ENCODE data around the gene RPS13. TPM values are rescaled to one million over a fixed set of nuclear protein-coding genes. Genes with fewer than 3 reads are reported as not detected.

Gene RPS13
- total RNA-seq, 1 experiment from 2014 or later = 1,349 TPM

DNA sequence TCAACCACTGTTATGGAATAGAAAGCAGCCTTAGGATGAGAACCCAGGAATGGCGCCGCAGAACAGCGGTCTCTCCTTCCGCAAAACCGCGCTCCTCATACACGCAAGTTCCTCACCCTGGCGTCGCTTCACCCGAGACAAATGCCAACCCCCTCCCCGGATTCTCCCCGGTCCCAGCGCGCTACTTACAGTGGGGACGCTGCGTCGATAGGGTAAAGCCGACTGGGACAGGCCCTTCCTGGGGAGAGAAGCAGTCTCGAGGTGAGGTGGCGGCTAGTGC lies 287 bp downstream of the RPS13 start:
- Histone ChIP-seq H3K4me3 (ENCODE audit: low read depth, low read length) (peak overlapping the region; percentile 84), H3K9me3 (no peaks in the 10 kb centered on the region), H3K27me3 (replicated peaks; ENCODE audit: control insufficient read depth, insufficient read depth, low read length) (no peaks in the 10 kb centered on the region), H3K36me3 (ENCODE audit: control insufficient read depth, insufficient read depth, low read length) (peaks cover 1% of the 10 kb centered on the region; the same call in 1 of the 2 replicates), H3K4me1 (peaks cover 24% of the 10 kb centered on the region)
- no peak for DNase-seq
- peak overlapping the region; percentile 96 for H3K4me3 Mint-ChIP-seq (ENCODE audit: unreplicated experiment)
- peaks cover 7% of the 10 kb centered on the region for H3K4me1 Mint-ChIP-seq (ENCODE audit: low read depth, unreplicated experiment)
- POLR2A ChIA-PET = interaction anchor here (0.6 to 1.7 kb wide), 13 partner anchors 14 to 465 kb away, joined by 3 to 13 read pairs (median 4); partner anchors contain the start of genes PIK3C2A and PLEKHA7
- CTCF ChIA-PET = interaction anchor here (0.7 to 2.0 kb wide), 3 partner anchors 14 to 131 kb away, joined by 4 to 6 read pairs (median 6); no protein-coding TSS in a partner anchor
- H3K27ac Mint-ChIP-seq (ENCODE audit: unreplicated experiment) = peak overlapping the region; percentile 99
- H3K36me3 Mint-ChIP-seq (ENCODE audit: insufficient read depth, unreplicated experiment) = peaks cover 79% of the 10 kb centered on the region
- TF ChIP-seq, protein P1, sequence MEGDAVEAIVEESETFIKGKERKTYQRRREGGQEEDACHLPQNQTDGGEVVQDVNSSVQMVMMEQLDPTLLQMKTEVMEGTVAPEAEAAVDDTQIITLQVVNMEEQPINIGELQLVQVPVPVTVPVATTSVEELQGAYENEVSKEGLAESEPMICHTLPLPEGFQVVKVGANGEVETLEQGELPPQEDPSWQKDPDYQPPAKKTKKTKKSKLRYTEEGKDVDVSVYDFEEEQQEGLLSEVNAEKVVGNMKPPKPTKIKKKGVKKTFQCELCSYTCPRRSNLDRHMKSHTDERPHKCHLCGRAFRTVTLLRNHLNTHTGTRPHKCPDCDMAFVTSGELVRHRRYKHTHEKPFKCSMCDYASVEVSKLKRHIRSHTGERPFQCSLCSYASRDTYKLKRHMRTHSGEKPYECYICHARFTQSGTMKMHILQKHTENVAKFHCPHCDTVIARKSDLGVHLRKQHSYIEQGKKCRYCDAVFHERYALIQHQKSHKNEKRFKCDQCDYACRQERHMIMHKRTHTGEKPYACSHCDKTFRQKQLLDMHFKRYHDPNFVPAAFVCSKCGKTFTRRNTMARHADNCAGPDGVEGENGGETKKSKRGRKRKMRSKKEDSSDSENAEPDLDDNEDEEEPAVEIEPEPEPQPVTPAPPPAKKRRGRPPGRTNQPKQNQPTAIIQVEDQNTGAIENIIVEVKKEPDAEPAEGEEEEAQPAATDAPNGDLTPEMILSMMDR (IDR thresholded peaks at IDR 0.05; ENCODE audit: insufficient read depth in 1 of 2, low read depth in 1 of 2, low read length in 1 of 2, severe bottlenecking in 1 of 2, unreplicated experiment in 1 of 2) = no peak
- no peaks in the 10 kb centered on the region for H3K9me3 Mint-ChIP-seq (ENCODE audit: unreplicated experiment)
- no TSS peak for BruUV-seq (replicated peaks)
- H3K27me3 Mint-ChIP-seq (ENCODE audit: insufficient read depth, unreplicated experiment) = no peaks in the 10 kb centered on the region
- intact Hi-C loops (cut with micrococcal nuclease; ENCODE audit: unreplicated experiment) = loop anchor here (1.0 kb wide), 1 partner anchor 29 kb away; no protein-coding TSS in a partner anchor

DNA sequence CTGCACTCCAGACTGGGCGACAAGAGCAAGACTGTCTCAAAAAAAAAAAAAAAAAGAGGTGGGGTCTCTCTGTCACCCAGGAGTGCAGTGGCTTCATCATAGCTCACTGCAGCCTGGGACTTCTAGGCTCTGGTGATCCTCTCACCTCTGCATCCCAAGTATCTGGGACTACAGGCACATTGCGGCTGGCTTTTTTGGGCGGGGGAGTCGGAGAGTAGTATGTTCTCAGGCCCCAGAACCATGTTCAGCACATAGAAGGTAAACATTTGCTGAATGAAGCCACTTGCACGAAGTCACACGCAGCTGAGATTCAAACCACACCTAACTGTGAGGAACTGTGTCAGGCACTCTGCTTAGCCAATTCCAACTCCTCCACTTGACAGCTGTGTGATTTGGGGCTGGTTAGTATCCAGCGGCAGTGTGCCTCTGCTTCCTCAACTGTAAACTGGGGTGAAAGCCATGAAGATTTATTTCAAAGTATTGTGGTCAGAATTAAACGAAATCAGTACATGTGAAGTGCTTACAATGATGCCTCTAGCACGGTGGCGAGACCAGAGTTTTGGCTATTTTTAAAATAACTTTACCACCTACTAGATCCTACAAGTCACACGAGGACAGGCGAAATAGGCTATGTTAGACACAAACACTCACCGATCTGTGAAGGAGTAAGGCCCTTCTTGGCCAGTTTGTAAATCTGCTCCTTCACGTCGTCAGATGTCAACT lies 789 bp downstream of the RPS13 start:
- Mint-ChIP-seq H3K4me3 (ENCODE audit: unreplicated experiment) (peak overlapping the region; percentile 96), H3K27ac (ENCODE audit: unreplicated experiment) (peak overlapping the region; percentile 99), H3K4me1 (ENCODE audit: low read depth, unreplicated experiment) (peaks cover 7% of the 10 kb centered on the region), H3K36me3 (ENCODE audit: insufficient read depth, unreplicated experiment) (peaks cover 79% of the 10 kb centered on the region), H3K9me3 (ENCODE audit: unreplicated experiment) (no peaks in the 10 kb centered on the region), H3K27me3 (ENCODE audit: insufficient read depth, unreplicated experiment) (no peaks in the 10 kb centered on the region)
- intact Hi-C loops (cut with micrococcal nuclease; ENCODE audit: unreplicated experiment) = loop anchor here (1.0 kb wide), 1 partner anchor 28 kb away; no protein-coding TSS in a partner anchor
- POLR2A ChIA-PET = interaction anchor here (0.6 to 1.7 kb wide), 9 partner anchors 62 to 466 kb away, joined by 3 to 13 read pairs (median 4); partner anchors contain the start of genes PIK3C2A and PLEKHA7
- H3K9me3 ChIP-seq = no peaks in the 10 kb centered on the region
- CTCF ChIA-PET = interaction anchor here (1.9 to 2.0 kb wide), 2 partner anchors 14 to 130 kb away, joined by 4 to 6 read pairs; no protein-coding TSS in a partner anchor
- H3K36me3 ChIP-seq (ENCODE audit: control insufficient read depth, insufficient read depth, low read length) = peaks cover 1% of the 10 kb centered on the region; the same call in 1 of the 2 replicates
- DNase-seq = no peak
- H3K4me3 ChIP-seq (ENCODE audit: low read depth, low read length) = peak overlapping the region; percentile 84
- TF ChIP-seq, protein P1 (IDR thresholded peaks at IDR 0.05; ENCODE audit: insufficient read depth in 1 of 2, low read depth in 1 of 2, low read length in 1 of 2, severe bottlenecking in 1 of 2, unreplicated experiment in 1 of 2) = no peak
- peaks cover 24% of the 10 kb centered on the region for H3K4me1 ChIP-seq
- H3K27me3 ChIP-seq (replicated peaks; ENCODE audit: control insufficient read depth, insufficient read depth, low read length) = no peaks in the 10 kb centered on the region
- TSS peak; percentile 73 for BruUV-seq (replicated peaks)

DNA sequence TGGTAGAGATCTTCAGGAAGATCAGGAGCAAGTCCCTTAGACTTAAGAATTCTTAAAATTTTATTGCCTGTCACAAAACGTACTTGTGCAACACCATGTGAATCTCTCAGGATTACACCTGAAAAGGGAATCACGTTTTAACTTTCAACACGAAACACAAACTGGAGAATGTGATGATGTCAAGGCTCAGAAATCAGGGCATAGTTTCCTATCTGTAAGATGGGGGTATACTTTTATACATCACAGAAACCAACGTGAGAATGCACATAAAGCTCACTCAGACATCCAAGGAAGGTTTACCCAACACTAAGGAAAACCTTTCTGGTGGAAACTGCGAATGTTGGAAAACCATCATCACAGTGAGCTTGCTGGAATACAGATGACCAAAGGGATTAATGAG lies 2.0 kb downstream of the RPS13 start:
- Mint-ChIP-seq H3K27ac (ENCODE audit: unreplicated experiment) (no peak overlapping the region), H3K27me3 (ENCODE audit: insufficient read depth, unreplicated experiment) (no peaks in the 10 kb centered on the region), H3K36me3 (ENCODE audit: insufficient read depth, unreplicated experiment) (peaks cover 82% of the 10 kb centered on the region), H3K4me3 (ENCODE audit: unreplicated experiment) (peak overlapping the region; percentile 96), H3K9me3 (ENCODE audit: unreplicated experiment) (no peaks in the 10 kb centered on the region), H3K4me1 (ENCODE audit: low read depth, unreplicated experiment) (peaks cover 7% of the 10 kb centered on the region)
- Histone ChIP-seq H3K4me1 (peaks cover 24% of the 10 kb centered on the region), H3K4me3 (ENCODE audit: low read depth, low read length) (no peak overlapping the region), H3K9me3 (no peaks in the 10 kb centered on the region), H3K27me3 (replicated peaks; ENCODE audit: control insufficient read depth, insufficient read depth, low read length) (no peaks in the 10 kb centered on the region), H3K36me3 (ENCODE audit: control insufficient read depth, insufficient read depth, low read length) (peaks cover 1% of the 10 kb centered on the region; the same call in 1 of the 2 replicates)
- POLR2A ChIA-PET = interaction anchor here (0.6 kb wide), 1 partner anchor 29 kb away, joined by 3 read pairs; no protein-coding TSS in a partner anchor
- BruUV-seq (replicated peaks) = no TSS peak
- intact Hi-C loops (cut with micrococcal nuclease; ENCODE audit: unreplicated experiment) = no loop called here
- no peak for DNase-seq
- TF ChIP-seq, protein P1 (IDR thresholded peaks at IDR 0.05; ENCODE audit: insufficient read depth in 1 of 2, low read depth in 1 of 2, low read length in 1 of 2, severe bottlenecking in 1 of 2, unreplicated experiment in 1 of 2) = no peak
- CTCF ChIA-PET = no interaction called here

Data from Caco-2 (cell line).